Pancreas (tissue), 10 donors: ENCODE data around the gene MMP3. TPM values are rescaled to one million over a fixed set of nuclear protein-coding genes. Genes with fewer than 3 reads are reported as not detected.

Experiments
- ATAC-seq, 4 donors: fragments of 200-7000 bp; cut with Tn5 transposase; one replicate each; pipeline versions ENCODE4 v1.8.0 to v1.9.1; 2020; ENCODE audit warnings: mild to moderate bottlenecking in 4 of 4, moderate library complexity in 4 of 4
- DNase-seq, 6 donors: peaks; one replicate each; pipeline ENCODE4 v3.0.0-alpha.2; 2020
- FAIRE-seq: peaks from 2 replicates; lab custom pipeline; 2012; peaks lifted over from hg19 to GRCh38; lab: Jason Lieb, UNC
- H3K27ac ChIP-seq, 4 donors: fragments of 200-600 bp; sonication (generic); 1 replicate in 3 of 4; 2 replicates in 1 of 4; pipeline versions ENCODE4 v1.5.0 to v1.8.0; 2020
- H3K27me3 ChIP-seq, 4 donors: fragments of 200-600 bp; one replicate each; pipeline ENCODE4 v1.8.0; 2021
- H3K36me3 ChIP-seq, 3 donors: fragments of 200-600 bp; sonication (generic) in 1 of 3; one replicate each; pipeline versions ENCODE4 v1.5.0 to v1.8.0; 2020 to 2021
- H3K4me1 ChIP-seq, 3 donors: fragments of 200-600 bp; one replicate each; pipeline ENCODE4 v1.8.0; 2021
- H3K4me3 ChIP-seq, 4 donors: fragments of 200-600 bp; sonication (generic) in 2 of 4; one replicate each; pipeline versions ENCODE4 v1.5.0 to v1.8.0; 2020 to 2021
- H3K9me3 ChIP-seq, 4 donors: fragments of 200-600 bp; one replicate each; pipeline ENCODE4 v1.8.0; 2021
- CTCF ChIP-seq, 4 donors: fragments of 200-600 bp; sonication (generic) in 3 of 4; IDR thresholded peaks; one replicate each; pipeline versions ENCODE4 v1.5.0 to v1.8.0; 2021; ENCODE audit warnings: antibody characterized with exemption in 4 of 4
- WGBS, 2 donors: extraction: QIAGEN DNeasy Blood & Tissue Kit; methylation state at CpG; one replicate each; pipeline ENCODE4 v1.1.7; 2013; 5-methylcytosine and 5-hydroxymethylcytosine counted together
- intact Hi-C, 3 donors: fragments of 100-400 bp; cut with DNase I; formaldehyde crosslinking; loops; one replicate each; pipeline versions ENCODE4 v1.11.1 to v1.14.2; 2022
- polyA plus RNA-seq, 2 donors: library from polyadenylated mRNA; stranded (reverse); fragments of 200-250 nt; gene quantifications; one replicate each; pipeline ENCODE4 v1.2.3, GENCODE V29; 2013
- total RNA-seq, 6 donors: library from RNA; stranded (reverse); fragmentation: NEBNext Ultra II Directional in 4 of 6; extraction: Animal tissue kit (Norgen Biotek cat#: 25700) in 4 of 6; gene quantifications; one replicate each; pipeline versions ENCODE4 v1.2.1 to v1.2.4, GENCODE V29; 2021 to 2023
- donor health status: healthy with polysubstance abuse.
- donor health status: DM: no; HTN: no; CAD: no; lungs with moderate emphysema.
- donor health status: DM: no; HTN: no; CAD: no.
- donor health status: control.
- donor health status: control.
- donor health status: Bipolar disorder and iron deficiency.
- donor health status: DM: yes; HTN: yes; CAD: no.
- donor health status: DM: no; HTN: no; CAD: no.
- donor health status: DM: no; HTN: no; CAD: no.
- donor health status: DM: yes; HTN: yes; CAD: no.

MMP3 gene
- total and polyA plus RNA-seq, 8 donors: 0.05 to 0.16 TPM; not detected in 6

GRCh38 chr11:102788334-102788995 is 54.9 kb downstream of the MMP3 start:
- no peak overlapping the region for H3K4me3 ChIP-seq
- FAIRE-seq: no peak

More at GRCh38 chr11:102788334-102788995, 54.9 kb downstream of the MMP3 start:
- no peak overlapping the region for H3K27ac ChIP-seq
- intact Hi-C loops: no loop called here
- ATAC-seq (no peak), DNase-seq (no peak)
- no peaks in the 10 kb centered on the region for H3K36me3 ChIP-seq
- H3K27me3 ChIP-seq: no peaks in the 10 kb centered on the region
- no peaks in the 10 kb centered on the region for H3K4me1 ChIP-seq
- 78 to 89% methylated on average over 8 of the region's 8 CpGs for WGBS, 2 donors
- TF ChIP-seq CTCF (IDR thresholded peaks at IDR 0.05): no peak
- no peaks in the 10 kb centered on the region for H3K9me3 ChIP-seq

Other genes starting within 250 kb of the MMP3 start
- gene MMP20, start 218.3 kb downstream of the MMP3 start, total RNA-seq: not detected
- gene MMP20, start 218.3 kb downstream of the MMP3 start, polyA plus RNA-seq: not detected
- gene MMP27, start 137.8 kb downstream of the MMP3 start, total RNA-seq: under 1 TPM in 1 of 6 donors, not detected in 5; 0.09 TPM
- not detected for gene MMP27, start 137.8 kb downstream of the MMP3 start, polyA plus RNA-seq
- under 1 TPM in 1 of 6 donors, not detected in 5; 0.15 TPM for gene MMP8, start 118.7 kb downstream of the MMP3 start, total RNA-seq
- under 1 TPM; 0.05 to 0.08 TPM for gene MMP8, start 118.7 kb downstream of the MMP3 start, polyA plus RNA-seq
- 1 to 10 TPM in 1 of 6 donors, under 1 TPM in 5; 0.09 to 2.9 (median 0.24) TPM for gene MMP10, start 63.0 kb downstream of the MMP3 start, total RNA-seq
- under 1 TPM in 1 of 2 donors, not detected in 1; 0.40 TPM for gene MMP10, start 63.0 kb downstream of the MMP3 start, polyA plus RNA-seq
- gene MMP1, start 45.4 kb downstream of the MMP3 start, total RNA-seq: 1 to 10 TPM in 1 of 6 donors, under 1 TPM in 5; 0.20 to 1.4 (median 0.52) TPM
- gene MMP1, start 45.4 kb downstream of the MMP3 start, polyA plus RNA-seq: 1 to 10 TPM in 1 of 2 donors, not detected in 1; 1.7 TPM
- under 1 TPM in 2 of 6 donors, not detected in 4; 0.12 to 0.19 TPM for gene MMP12, start 31.4 kb upstream of the MMP3 start, total RNA-seq
- gene MMP12, start 31.4 kb upstream of the MMP3 start, polyA plus RNA-seq: not detected
- under 1 TPM in 2 of 6 donors, not detected in 4; 0.09 to 0.12 TPM for gene MMP13, start 112.1 kb upstream of the MMP3 start, total RNA-seq
- not detected for gene MMP13, start 112.1 kb upstream of the MMP3 start, polyA plus RNA-seq
- gene DCUN1D5, start 248.6 kb upstream of the MMP3 start, total RNA-seq: 1 to 10 TPM; 6.7 to 9.9 (median 9.4) TPM
- gene DCUN1D5, start 248.6 kb upstream of the MMP3 start, polyA plus RNA-seq: 1 to 10 TPM; 5.8 to 8.1 TPM